Measurements from ENCODE around the gene NTN5.

Gene NTN5

GRCh38 chr19:48614436-48615230 is 58.2 kb downstream of the NTN5 start, which contains the start of gene FAM83E:
TSS of gene FAM83E (minus strand) at chr19:48615076. CDS start at chr19:48613372, 1,704 bp downstream.
- DNase-seq (ENCODE audit: low spot score): no peak

- DNase-seq (ENCODE audit: low spot score): no peak
Measured at GRCh38 chr19:48613852-48614435, 58.9 kb downstream of the NTN5 start.

- DNase-seq (ENCODE audit: low spot score): no peak
Measured at GRCh38 chr19:48613024-48613851, 59.6 kb downstream of the NTN5 start.

- no peak for DNase-seq (ENCODE audit: low spot score)
Measured at GRCh38 chr19:48611872-48612271, 60.9 kb downstream of the NTN5 start.
